Measurements from ENCODE around the gene NME4.
"Not testable (repeated sequence)": the region's sequence is repeated elsewhere in the genome, so short reads cannot be mapped to it uniquely, and the experiment has no call there.

Gene NME4

DNA sequence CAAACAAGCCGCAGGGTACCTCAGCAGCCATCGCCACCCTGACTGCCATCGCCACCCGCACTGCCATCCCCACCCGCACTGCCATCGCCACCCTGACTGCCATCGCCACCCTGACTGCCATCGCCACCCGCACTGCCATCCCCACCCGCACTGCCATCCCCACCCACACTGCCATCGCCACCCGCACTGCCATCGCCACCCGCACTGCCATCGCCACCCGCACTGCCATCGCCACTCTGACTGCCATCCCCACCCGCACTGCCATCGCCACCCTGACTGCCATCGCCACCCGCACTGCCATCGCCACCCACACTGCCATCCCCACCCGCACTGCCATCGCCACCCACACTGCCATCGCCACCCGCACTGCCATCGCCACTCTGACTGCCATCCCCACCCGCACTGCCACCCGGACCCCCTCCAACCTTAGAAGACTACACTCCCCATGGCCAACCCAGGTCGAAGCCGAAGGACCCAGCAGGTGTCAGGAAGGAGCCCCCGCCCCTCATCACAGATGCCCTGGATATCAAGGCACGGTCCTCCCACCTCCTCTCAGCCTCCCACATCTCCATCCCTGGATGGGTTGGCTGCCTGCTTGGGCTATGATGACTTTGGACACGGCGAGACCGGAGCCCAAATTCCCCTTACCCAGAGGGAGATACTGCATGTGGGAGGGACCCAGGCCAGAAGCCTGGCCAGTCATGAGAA lies 18.7 kb upstream of the NME4 start:
- not testable (repeated sequence) for DNase-seq

DNA sequence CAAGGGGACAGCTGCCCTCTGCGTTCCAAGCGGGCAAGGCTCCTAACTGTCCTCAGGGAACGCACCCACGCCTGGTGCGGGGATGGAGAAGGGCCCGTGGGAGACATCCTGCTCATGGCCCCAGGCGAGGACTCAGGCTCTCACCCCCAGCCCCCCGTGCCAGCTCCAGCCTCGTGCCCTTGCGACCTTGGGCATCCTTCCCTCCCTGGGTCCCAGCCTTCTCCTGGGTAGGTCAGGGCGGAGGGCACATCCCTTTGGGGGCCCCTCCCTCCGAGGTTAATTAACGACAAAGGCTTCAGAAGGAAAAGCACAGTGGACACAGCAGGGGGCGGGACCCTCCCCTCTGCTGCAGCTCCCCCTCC lies 18.2 kb upstream of the NME4 start:
- no peak for DNase-seq

DNA sequence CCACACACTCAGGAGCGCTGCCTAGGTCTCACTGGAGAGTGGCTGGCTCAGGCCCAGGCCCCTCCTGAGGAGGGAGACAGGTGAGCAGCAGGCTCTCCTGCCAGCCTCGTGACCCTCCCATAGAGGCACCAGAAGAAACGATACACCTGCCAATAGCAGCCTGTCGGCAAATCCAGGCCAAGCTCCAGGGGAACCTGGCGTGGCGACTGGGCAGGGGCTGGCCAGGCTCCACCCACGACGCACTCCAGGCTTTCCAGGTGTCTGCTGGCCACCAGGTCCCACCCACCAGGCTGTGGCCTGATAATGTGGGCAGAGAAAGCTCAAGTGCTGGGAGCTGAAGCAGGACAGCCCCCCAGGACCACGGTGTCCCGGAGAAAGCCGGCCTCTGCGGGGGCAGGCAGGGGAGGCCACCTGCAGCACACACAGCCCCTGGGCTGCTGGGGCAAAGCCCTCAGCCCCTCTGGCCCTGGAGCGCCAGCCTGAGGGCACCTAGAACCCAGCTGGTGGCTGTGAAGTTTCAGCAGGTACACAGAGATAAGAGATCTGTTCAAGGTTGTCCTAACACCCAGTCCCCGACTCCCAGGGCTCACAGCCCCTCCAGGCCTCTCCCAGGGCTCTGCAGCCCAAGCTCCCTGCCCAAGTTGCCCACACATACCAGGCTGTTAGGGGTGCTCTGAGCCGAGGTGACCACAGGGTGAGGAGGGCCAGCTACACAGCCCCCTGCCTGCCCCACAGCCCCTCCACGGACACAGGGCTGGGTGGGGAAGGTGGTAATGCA lies 17.6 kb upstream of the NME4 start:
- DNase-seq: no peak

DNA sequence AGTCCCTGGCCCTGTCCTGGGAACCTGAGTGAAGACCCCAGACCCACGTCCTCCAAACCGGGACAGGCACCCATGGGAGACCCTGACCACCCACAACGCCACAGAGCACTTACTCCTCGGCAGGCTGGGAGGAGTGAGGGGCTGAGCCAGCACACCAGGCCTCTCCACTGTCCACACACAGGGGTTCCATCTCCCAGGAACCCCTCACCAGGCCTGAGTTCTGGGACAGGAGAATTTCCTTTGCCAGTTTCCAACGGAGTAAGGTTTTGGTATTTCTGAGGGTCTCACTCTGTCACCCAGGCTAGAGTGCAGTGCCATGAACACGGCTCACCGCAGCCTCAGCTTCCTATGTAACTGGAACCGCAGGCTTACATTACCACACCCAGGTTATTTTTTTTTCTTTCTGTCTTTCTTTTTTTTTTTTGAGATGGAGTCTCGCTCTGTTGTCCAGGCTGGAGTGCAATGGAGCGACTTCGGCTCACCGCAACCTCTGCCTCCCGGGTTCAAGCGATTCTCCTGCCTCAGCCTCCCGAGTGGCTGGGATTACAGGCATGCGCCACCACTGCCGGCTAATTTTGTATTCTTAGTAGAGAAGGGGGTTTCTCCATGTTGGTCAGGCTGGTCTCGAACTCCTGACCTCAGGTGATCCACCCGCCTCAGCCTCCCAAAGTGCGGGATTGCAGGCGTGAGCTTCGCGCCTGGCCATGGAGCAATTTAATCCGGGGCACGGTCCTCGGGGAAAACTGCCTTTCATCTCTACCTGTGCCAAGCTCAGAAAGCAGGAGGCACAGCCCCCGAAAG lies 16.8 kb upstream of the NME4 start:
- DNase-seq: no peak

DNA sequence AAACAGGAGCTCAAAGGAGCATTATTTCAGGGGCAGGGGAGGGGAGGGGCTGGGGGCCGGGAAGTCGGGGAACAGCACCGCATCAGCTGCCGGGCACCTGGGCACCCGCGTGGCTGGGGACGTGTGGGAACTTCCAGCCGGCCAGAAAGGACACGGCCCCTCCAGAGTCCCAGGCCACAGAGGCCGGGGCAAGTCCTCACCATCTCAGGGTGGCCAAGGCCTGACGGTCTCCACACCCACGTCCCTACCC lies 16.3 kb upstream of the NME4 start:
- DNase-seq: no peak

DNA sequence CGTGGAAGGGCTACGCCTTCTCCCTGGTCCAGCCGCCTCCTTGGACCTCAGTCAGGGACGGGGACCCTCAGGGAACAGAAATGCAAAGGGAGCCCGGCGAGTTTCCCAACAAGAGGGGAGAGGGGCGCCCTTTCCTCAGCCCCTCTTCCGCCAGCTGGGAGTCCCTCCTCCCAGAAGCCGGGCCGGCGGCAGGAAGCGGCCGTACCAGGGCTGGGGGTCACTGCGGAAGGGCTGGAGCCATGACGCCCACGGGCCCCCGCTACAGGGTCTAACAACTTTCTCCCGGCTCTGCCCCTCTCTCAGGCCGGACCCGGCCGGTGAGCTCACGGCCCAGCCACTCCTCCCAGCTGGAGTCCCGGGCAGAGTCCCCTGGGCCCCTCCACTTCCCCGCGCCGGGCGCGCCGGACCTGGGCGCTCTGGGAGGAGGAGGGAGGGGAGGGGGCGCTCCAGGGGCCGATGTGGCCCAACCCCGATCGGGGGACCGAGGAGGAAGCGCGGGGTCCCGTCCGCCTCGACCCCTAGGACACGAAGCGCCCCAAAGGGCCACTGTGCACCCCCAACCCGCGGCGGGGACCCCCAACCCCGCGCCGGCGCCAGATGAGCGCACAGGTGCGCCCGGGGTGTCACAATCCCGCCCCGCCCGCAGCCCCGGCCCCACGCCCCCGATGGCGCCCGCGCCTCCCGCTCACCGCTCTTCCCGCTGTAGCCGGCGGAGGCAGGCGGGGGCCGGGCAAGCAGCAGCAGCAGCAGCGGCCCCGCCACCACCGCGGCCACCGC lies 15.8 kb upstream of the NME4 start:
- DNase-seq: peak; percentile 29

DNA sequence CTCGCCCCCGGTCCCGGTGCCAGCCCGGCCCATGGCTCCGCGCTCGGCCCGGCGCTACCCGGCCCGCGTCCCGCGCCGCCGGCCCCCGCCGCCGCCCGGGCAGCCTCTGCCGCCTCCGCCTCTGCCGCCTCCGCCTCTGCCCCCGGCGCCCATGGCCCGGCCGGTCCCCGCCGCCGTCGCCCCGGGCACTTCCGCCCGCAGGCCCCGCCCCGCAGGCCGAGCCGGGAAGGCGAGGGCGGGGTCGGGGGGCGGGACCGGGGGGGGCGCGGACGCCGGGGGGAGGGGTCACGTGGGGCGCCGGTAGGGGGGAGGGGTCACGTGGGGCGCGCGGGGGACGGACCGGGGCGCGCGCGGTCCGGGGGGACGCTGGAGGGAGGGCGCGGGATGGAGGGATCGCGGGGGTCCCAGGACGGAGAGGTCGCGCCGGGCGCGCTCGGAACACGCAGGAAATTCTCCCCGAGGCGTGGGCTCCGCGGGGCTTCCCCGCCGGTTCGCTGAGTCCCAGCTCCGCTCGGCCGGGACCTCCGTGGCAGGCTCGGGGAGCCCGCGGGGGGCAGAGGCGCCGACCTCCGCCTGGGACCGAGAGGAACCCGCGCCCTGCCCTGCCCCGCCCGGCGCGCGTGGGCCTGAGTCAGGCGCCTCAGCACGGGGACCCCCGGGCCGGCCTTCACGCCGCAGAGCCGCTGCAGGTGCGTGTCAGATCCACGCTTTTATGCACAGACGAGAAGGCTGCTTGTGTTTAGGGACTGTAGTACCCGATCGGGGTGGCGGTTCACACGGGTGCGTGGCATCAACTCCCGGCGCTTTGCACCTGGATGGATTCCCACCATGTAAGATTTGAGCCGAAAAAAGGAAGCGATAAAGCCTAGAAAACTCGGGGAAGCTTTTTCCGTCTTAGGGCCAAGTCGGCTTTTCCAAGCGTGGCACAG lies 14.9 kb upstream of the NME4 start, which contains the start of gene PGAP6:
Gene PGAP6 (minus strand): TSS at position 190 of the 929 bp plus-strand sequence. CDS start 157 bp downstream, at position 33.
- peak; percentile 70 for DNase-seq

DNA sequence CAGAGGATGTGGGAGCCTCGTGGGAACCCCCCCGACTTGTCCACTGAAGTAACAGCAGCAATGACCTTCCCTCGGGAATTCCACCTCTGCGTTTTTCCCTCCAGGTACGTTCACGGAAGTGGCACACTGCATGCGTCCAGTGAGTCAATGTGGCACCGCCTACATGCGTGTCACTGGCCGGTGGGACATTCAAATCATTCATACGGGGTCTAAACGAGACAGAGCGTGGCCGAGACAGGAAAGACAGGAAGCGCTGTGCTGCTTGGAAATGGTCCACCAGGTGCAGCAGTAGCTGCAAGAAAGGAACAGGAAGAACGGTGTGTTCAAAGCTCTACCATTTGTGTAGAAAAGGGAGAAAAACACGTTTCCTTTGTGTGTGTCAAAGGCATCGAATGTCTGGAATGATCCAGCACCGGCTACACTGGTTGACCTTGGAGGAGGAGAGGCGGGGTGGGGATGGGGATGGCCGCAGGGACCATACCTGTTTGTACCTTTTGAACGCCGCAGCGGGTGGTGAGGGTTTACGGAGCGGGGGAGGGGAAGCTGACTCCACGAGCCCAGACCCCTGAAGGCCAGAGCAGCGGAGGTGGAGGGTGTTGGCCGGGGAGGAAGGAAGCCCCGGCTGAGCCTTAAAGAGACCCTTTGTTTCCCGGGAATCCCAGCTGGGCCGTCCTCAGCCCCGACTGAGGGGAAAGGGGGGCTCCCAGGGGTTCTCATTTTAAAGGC lies 13.5 kb upstream of the NME4 start:
- DNase-seq: peak; percentile 44

DNA sequence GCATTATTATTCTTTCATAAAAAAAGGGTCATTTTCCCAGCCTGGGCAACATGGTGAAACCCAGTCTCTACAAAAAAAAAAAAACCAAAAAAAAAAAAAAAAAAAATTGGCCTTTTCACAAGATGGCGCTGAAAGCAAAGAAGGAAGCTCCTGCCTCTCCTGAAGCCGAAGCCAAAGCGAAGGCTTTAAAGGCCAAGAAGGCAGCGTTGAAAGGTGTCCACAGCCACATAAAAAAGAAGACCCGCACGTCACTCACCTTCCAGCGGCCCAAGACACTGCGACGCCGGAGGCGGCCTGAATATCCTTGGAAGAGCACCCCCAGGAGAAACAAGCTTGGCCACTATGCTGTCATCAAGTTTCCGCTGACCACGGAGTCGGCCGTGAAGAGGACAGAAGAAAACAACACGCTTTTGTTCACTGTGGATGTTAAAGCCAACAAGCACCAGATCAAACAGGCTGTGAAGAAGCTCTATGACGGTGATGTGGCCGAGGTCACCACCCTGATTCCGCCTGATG lies 10.3 kb upstream of the NME4 start:
- no peak for DNase-seq

DNA sequence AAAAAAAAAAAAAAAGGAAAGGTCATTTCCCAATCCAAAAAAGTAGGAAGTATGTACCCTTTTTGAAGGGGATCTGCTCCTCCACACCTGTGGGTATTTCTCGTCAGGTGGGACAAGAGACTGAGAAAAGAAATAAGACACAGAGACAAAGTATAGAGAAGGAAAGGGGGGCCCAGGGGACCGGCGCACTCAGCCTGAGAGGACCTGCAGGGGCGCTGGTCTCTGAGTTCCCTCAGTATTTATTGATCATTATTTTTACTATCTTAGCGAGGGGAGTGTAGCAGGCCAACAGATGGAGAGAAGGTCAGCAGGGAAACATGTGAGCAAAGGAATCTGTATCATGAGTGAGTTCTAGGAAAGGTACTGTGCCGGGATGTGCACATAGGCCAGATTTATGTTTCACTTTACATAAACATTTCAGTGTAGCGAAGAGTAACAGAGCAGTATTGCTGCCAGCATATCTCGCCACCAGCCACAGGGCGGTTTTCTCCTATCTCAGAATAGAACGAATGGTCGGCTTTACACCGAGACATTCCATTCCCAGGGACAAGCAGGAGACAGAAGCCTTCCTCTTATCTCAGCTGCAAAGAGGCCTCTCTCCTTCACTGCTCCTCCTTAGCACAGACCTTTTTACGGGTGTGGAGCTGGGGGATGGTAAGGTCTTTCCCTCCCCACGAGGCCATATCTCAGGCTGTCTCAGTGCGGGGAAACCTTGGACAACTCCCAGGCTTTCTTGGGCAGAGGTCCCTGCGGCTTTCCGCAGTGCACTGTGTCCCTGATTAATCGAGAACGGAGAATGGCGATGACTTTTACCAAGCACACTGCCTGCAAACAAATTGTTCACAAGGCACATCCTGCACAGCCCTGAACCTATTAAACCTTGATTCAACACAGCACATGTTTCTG lies 9.0 kb upstream of the NME4 start:
- not testable (repeated sequence) for DNase-seq

DNA sequence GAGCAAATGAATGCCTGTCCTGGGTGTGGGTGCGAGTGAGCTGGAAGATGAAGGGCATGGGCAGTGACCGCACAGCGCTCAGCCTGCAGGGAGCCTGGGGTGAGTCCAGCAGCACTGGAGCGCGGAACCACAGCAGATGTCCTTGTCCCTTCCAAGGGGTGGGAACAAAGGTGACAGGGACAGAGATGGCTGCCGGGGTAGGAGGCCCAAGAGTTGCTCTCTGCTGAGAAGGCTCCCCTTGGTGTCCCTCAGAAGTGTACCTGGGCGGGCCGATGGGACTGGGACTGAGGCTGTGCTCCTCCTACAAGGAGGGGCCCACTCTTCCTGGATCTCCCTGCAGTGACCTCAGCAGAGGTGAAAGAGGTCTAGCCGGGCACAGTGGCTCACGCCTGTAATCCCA lies 7.6 kb upstream of the NME4 start:
- DNase-seq: no peak

DNA sequence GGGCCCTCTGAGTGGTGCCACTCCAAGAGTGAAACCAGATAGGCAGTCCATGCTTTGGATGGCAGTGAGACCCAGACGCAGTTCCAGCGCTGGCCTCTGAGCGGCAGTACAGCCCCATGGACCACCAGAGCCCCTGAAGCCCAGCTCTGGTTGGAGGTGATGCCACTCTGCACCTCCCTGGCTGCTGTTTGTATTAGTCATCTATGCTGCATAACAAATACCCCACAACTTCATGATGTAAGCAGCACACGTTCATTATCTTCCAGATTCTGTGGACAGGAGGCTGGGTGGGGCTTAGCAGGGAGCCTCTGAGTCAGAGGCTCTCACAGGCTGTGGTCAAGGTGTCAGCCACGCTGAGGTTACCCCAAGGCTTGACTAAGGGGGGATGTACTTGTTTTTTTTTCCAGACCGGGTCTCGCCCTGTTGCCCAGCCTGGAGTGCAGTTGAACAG lies 5.1 kb upstream of the NME4 start:
- DNase-seq: peak; percentile 55

DNA sequence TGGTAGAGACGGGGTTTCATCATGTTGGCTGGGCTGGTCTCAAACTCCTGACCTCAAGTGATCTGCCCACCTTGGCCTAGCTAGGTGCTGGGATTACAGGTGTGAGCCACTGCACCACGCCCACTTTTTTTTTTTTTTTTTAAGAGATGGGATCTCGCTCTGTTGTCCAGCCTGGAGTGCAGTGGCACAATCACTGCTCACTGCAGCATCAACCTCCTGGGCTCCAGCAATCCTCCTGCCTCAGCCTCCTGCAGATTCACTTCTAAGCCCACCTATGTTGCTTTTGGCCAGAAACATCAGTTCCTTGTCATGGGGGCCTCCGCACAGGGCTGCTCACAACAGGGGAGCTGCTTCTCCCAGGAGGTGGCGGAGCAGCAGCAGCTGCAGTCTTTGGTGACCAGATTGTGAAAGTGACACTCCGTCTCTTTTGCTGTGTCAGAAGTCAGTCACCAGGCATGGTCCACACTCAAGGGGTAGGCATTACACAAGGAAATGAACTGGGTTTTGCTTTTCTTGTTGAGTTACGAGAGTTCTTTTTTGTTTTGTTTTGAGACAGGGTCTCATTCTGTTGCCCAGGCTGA lies 4.5 kb upstream of the NME4 start:
- DNase-seq: no peak

DNA sequence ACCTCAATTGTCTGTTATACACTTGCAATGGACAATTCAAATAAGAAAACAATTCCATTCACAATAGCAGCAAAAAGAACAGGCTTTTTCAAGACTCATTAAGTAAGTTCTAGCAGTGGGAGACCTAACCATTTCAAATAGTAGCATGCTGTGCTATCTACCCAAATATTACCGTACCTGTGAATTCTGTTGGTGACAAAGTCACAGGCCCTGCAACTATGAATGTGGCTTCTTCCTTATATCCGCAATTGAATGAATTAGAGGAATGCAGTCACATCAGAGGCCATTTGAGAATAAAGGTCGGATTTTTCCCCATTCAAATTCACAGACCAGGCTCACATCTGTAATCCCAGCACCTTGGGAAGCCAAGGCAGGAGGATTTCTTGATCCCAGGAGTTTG lies 800 bp upstream of the NME4 start:
- no peak for DNase-seq

DNA sequence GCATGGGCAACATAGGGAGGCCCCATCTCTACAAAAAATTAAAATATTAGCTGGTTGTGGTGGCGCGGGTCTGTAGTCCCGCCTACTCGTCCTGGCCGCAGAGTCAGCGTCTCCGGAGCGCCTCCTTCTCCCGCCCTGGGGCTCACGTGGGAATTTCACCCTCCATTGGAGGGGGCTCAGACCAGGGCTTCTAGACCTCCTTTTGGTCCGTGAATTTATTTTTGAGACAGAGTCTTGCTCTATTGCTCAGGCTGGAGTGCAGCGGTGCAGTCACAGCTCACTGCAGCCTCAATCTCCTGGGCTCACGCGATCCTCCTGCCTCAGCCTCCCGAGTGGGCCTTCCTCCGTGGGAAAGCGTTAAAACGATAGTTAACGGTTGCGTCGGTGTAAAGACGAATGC lies 394 bp upstream of the NME4 start:
- DNase-seq: no peak

DNA sequence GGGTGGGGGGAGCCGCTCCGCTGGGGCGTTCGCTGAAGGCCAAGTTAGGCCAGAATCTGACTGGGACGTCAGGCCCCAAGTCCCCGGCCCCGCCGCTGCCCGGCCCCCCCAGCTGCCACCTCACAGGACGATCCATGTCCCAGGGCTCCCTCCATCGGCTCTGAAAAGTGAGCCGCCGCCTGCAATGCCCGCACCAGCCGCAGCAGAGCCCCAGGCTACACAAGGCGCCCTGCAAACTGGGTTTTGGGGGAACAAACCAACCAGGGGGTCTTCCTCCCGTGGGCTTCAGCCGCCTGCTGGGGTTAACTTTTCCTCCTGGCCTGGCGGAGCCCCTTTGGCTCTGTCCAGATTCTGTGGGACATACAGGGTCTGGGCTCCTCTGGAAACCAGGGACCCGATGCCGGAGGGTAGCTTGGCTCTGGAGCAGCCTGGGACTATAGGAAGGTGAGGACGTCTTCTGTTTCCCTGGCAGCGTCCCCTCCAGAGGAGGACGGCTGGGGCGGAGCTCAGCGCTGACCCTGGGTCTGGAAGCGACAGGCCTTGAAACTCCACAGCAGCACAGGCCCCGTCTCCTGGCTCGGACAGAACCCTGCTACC lies 835 bp downstream of the NME4 start:
- no peak for DNase-seq

DNA sequence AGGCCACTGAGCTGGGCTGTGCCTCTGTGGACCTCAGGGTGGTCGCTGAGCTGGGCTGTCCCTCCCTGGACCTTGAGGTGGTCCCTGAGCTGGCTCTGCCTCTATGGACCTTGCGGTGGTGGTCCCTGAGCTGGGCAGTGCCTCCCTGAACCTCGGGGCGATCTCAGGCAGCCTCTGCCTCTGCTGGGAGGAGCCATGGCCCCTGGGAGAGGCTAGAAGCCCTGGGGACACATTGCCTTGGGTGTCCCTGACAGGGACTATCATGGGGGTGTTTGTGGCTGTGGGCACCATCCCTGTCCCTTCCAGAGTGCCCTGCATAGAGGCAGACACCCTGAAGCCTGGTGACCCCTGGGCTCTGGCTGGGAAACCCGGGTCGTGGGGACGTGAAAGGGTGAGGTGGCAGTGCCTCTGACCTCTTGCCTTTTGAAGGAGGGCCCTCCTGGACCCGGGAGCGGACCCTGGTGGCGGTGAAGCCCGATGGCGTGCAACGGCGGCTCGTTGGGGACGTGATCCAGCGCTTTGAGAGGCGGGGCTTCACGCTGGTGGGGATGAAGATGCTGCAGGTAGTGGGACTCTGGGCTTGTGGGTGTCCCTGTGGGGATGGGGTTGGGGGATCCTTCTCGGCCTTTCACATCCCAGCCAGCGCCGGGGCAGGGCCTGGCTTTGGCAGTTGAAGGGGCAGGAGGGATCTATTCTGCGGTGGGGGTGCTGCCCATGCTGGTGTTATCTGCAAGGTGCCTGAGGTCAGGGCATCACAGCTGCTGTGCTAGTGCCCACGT lies 1.8 kb downstream of the NME4 start:
- DNase-seq: no peak
